ENCODE data around the gene AUTS2. TPM values are rescaled to one million over a fixed set of nuclear protein-coding genes. Genes with fewer than 3 reads are reported as not detected.

The AUTS2 gene
- polyA plus RNA-seq, 1 experiment = 0.54 TPM

GRCh38 chr7:70301673-70302185, 703.5 kb downstream of the AUTS2 start:
- CTCF ChIA-PET = no interaction called here

DNA sequence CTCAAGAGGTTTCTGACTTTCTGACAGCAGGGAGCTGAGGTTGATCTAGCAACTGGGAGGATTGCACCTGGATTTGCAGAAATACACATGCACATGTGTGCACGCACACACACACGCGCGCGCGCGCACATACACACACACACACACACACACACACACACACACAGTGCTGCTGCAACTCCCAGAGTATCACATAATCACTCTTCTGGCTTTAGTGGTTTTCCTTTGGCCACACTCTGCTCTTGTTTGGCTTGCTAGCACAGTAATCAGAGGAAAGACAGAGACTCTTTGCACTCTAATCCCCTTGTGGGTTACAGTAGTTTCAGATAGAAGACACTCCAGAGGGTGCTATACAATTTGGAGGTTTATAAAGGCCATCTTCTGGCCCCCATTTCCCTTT, 705.0 kb downstream of the AUTS2 start:
- no peak for DNase-seq (ENCODE audit: low read depth)
- Histone ChIP-seq H3K4me3 (ENCODE audit: low read depth, low read length) (no peak overlapping the region), H3K27me3 (ENCODE audit: control insufficient read depth, insufficient read depth, low read length) (no peaks in the 10 kb centered on the region), H3K36me3 (ENCODE audit: control insufficient read depth, insufficient read depth, low read length) (no peaks in the 10 kb centered on the region)
- CTCF ChIA-PET = no interaction called here
- TF ChIP-seq CTCF (IDR thresholded peaks at IDR 0.05; ENCODE audit: insufficient read depth, low read depth, low read length) = no peak
- POLR2A ChIA-PET = no interaction called here

More at GRCh38 chr7:70301673-70302185, 703.5 kb downstream of the AUTS2 start:
- H3K4me3 ChIP-seq (ENCODE audit: low read depth, low read length) = no peak overlapping the region
- no peak for TF ChIP-seq CTCF (IDR thresholded peaks at IDR 0.05; ENCODE audit: insufficient read depth, low read depth, low read length)
- POLR2A ChIA-PET = no interaction called here
- no peaks in the 10 kb centered on the region for H3K36me3 ChIP-seq (ENCODE audit: control insufficient read depth, insufficient read depth, low read length)
- DNase-seq (ENCODE audit: low read depth) = no peak
- H3K27me3 ChIP-seq (ENCODE audit: control insufficient read depth, insufficient read depth, low read length) = no peaks in the 10 kb centered on the region

DNA sequence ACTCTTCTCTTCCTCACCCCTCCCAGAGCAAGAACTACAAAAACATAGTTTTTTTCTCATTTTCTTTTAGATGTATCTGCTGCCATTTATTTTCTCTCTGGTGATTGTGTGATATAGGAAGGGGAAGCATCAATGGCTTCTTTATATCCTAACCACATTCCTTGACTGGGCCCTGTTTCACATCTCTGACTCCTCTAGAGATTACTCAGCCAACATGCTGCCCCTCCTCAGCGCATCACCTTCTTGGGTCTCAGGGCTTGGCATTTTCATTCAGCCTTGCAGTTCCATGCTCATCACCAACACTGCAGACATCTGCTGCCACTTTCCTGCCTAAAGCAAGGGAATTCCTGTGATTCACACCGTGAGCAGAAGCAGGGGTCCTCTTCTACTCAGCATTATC, 705.5 kb downstream of the AUTS2 start:
- no peak for DNase-seq (ENCODE audit: low read depth)
- POLR2A ChIA-PET = no interaction called here
- Histone ChIP-seq H3K36me3 (ENCODE audit: control insufficient read depth, insufficient read depth, low read length) (no peaks in the 10 kb centered on the region), H3K27me3 (ENCODE audit: control insufficient read depth, insufficient read depth, low read length) (no peaks in the 10 kb centered on the region), H3K4me3 (ENCODE audit: low read depth, low read length) (no peak overlapping the region)
- CTCF ChIA-PET = no interaction called here
- no peak for TF ChIP-seq CTCF (IDR thresholded peaks at IDR 0.05; ENCODE audit: insufficient read depth, low read depth, low read length)

- DNase-seq (ENCODE audit: low read depth) = no peak
- ChIA-PET POLR2A (no interaction called here), CTCF (no interaction called here)
- Histone ChIP-seq H3K36me3 (ENCODE audit: control insufficient read depth, insufficient read depth, low read length) (no peaks in the 10 kb centered on the region), H3K4me3 (ENCODE audit: low read depth, low read length) (no peak overlapping the region), H3K27me3 (ENCODE audit: control insufficient read depth, insufficient read depth, low read length) (no peaks in the 10 kb centered on the region)
- TF ChIP-seq CTCF (IDR thresholded peaks at IDR 0.05; ENCODE audit: insufficient read depth, low read depth, low read length) = no peak
Observed at GRCh38 chr7:70306173-70306572, 707.9 kb downstream of the AUTS2 start.

- Histone ChIP-seq H3K4me3 (ENCODE audit: low read depth, low read length) (no peak overlapping the region), H3K36me3 (ENCODE audit: control insufficient read depth, insufficient read depth, low read length) (no peaks in the 10 kb centered on the region), H3K27me3 (ENCODE audit: control insufficient read depth, insufficient read depth, low read length) (no peaks in the 10 kb centered on the region)
- POLR2A ChIA-PET = no interaction called here
- no peak for DNase-seq (ENCODE audit: low read depth)
- CTCF ChIA-PET = interaction anchor here (0.6 kb wide), 1 partner anchor 49 kb away, joined by 3 read pairs; no protein-coding TSS in a partner anchor
- TF ChIP-seq CTCF (IDR thresholded peaks at IDR 0.05; ENCODE audit: insufficient read depth, low read depth, low read length) = no peak
Observed at GRCh38 chr7:70307544-70308106, 709.4 kb downstream of the AUTS2 start.

All from BJ (cell line).